H9 (cell line): Measurements from ENCODE around the gene TMEM39B. TPM values are rescaled to one million over a fixed set of nuclear protein-coding genes. Genes with fewer than 3 reads are reported as not detected.
"Not testable (repeated sequence)": the region's sequence is repeated elsewhere in the genome, so short reads cannot be mapped to it uniquely, and the experiment has no call there.

Experiments used
- DNase-seq: peaks from one replicate; pipeline ENCODE4 v3.0.0-alpha.2; 2017
- H2AFZ ChIP-seq: one replicate; pipeline ENCODE4 v1.6.1; 2013; ENCODE audit warnings: mild to moderate bottlenecking, low read length, control low read depth, moderate library complexity
- H2AK5ac ChIP-seq: 2 replicates; pipeline ENCODE4 v1.6.1; 2013; ENCODE audit warnings: low read length, control low read depth, mixed read lengths; ENCODE audit not compliant: insufficient read length
- H2BK120ac ChIP-seq: one replicate; pipeline ENCODE4 v1.6.1; 2013; ENCODE audit warnings: low read depth, mild to moderate bottlenecking, low read length, control low read depth, inconsistent platforms; ENCODE audit not compliant: poor library complexity, severe bottlenecking
- H2BK12ac ChIP-seq: 2 replicates; pipeline ENCODE4 v1.6.1; 2013; ENCODE audit warnings: low read length, control low read depth, mixed read lengths, low read depth; ENCODE audit not compliant: insufficient read length
- H2BK15ac ChIP-seq: 2 replicates; pipeline ENCODE4 v1.6.1; 2013; ENCODE audit warnings: low read depth, low read length, control low read depth
- H2BK20ac ChIP-seq: one replicate; pipeline ENCODE4 v1.6.1; 2013; ENCODE audit warnings: low read depth, mild to moderate bottlenecking, low read length, control low read depth, inconsistent platforms; ENCODE audit not compliant: poor library complexity, severe bottlenecking
- H2BK5ac ChIP-seq: 2 replicates; pipeline ENCODE4 v1.6.1; 2013; ENCODE audit warnings: low read length, control low read depth, mixed read lengths; ENCODE audit not compliant: insufficient read length
- H3K14ac ChIP-seq: 2 replicates; pipeline ENCODE4 v1.6.1; 2013; ENCODE audit warnings: low read length, control low read depth; ENCODE audit not compliant: insufficient read depth
- H3K18ac ChIP-seq: 2 replicates; pipeline ENCODE4 v1.6.1; 2013; ENCODE audit warnings: low read depth, mild to moderate bottlenecking, mixed read lengths, low read length, control low read depth; ENCODE audit not compliant: insufficient read length
- H3K23ac ChIP-seq: 2 replicates; pipeline ENCODE4 v1.6.1; 2013; ENCODE audit warnings: low read length, control low read depth, mixed read lengths, low read depth; ENCODE audit not compliant: insufficient read length
- H3K23me2 ChIP-seq: 2 replicates; pipeline ENCODE4 v1.6.1; 2013; ENCODE audit warnings: low read depth, mild to moderate bottlenecking, mixed read lengths, low read length, control low read depth; ENCODE audit not compliant: insufficient read length, poor library complexity, severe bottlenecking
- H3K27ac ChIP-seq: 2 replicates; pipeline ENCODE4 v1.5.1; 2013; ENCODE audit warnings: low read length, control low read depth, mixed read lengths, low read depth; ENCODE audit not compliant: insufficient read length
- H3K27me3 ChIP-seq: 2 replicates; pipeline ENCODE4 v1.6.1; 2013; ENCODE audit warnings: low read length, control low read depth, inconsistent platforms; ENCODE audit not compliant: insufficient read depth
- H3K4ac ChIP-seq: 2 replicates; pipeline ENCODE4 v1.6.1; 2013; ENCODE audit warnings: low read depth, mild to moderate bottlenecking, control low read depth, inconsistent platforms, low read length, moderate library complexity
- H3K4me1 ChIP-seq: 2 replicates; pipeline ENCODE4 v1.6.1; 2013; ENCODE audit warnings: low read length, control low read depth, inconsistent platforms; ENCODE audit not compliant: insufficient read depth
- H3K4me2 ChIP-seq: 2 replicates; pipeline ENCODE4 v1.6.1; 2013; ENCODE audit warnings: low read length, control low read depth, mixed read lengths; ENCODE audit not compliant: insufficient read length, insufficient read depth
- H3K56ac ChIP-seq: 2 replicates; pipeline ENCODE4 v1.6.1; 2013; ENCODE audit warnings: low read depth, mild to moderate bottlenecking, mixed read lengths, low read length, control low read depth; ENCODE audit not compliant: insufficient read length
- H3K79me1 ChIP-seq: 2 replicates; pipeline ENCODE4 v1.6.1; 2013; ENCODE audit warnings: low read depth, mild to moderate bottlenecking, moderate library complexity, low read length, control low read depth, inconsistent platforms; ENCODE audit not compliant: insufficient read depth, poor library complexity, severe bottlenecking
- H3K79me2 ChIP-seq: 2 replicates; pipeline ENCODE4 v1.6.1; 2013; ENCODE audit warnings: low read length, control low read depth, inconsistent platforms; ENCODE audit not compliant: insufficient read depth
- H3K9ac ChIP-seq: 2 replicates; pipeline ENCODE4 v1.6.1; 2013; ENCODE audit warnings: low read length, control low read depth, mixed read lengths; ENCODE audit not compliant: insufficient read length; ENCODE audit errors: extremely low read depth
- H3K9me3 ChIP-seq: one replicate; pipeline ENCODE4 v1.6.1; 2013; ENCODE audit warnings: low read depth, low read length, inconsistent platforms; ENCODE audit not compliant: control insufficient read depth
- H3T11ph ChIP-seq: one replicate; pipeline ENCODE4 v1.6.1; 2013; ENCODE audit warnings: mild to moderate bottlenecking, low read length, control low read depth, inconsistent platforms
- H4K20me1 ChIP-seq: one replicate; pipeline ENCODE4 v1.6.1; 2013; ENCODE audit not compliant: control insufficient read depth, insufficient read length, insufficient read depth
- H4K5ac ChIP-seq: 2 replicates; pipeline ENCODE4 v1.6.1; 2013; ENCODE audit warnings: low read depth, mild to moderate bottlenecking, mixed read lengths, low read length, control low read depth; ENCODE audit not compliant: insufficient read length
- H4K8ac ChIP-seq: replicated peaks from 2 replicates; pipeline ENCODE4 v1.6.1; 2013; ENCODE audit warnings: low read length, control low read depth, mixed read lengths, low read depth; ENCODE audit not compliant: insufficient read length
- H4K91ac ChIP-seq: 2 replicates; pipeline ENCODE4 v1.6.1; 2013; ENCODE audit warnings: low read depth, mild to moderate bottlenecking, moderate library complexity, mixed read lengths, low read length, control low read depth; ENCODE audit not compliant: insufficient read length
- H3K27ac Mint-ChIP-seq, 3 experiments: 2 replicates in 2 of 3; 3 replicates in 1 of 3; pipeline ENCODE4 v1.8.0; 2020 to 2021; ENCODE audit warnings: mixed read lengths in 3 of 3, mild to moderate bottlenecking in 1 of 3, moderate library complexity in 1 of 3
- H3K27me3 Mint-ChIP-seq: 2 replicates; pipeline ENCODE4 v1.8.0; 2021; ENCODE audit warnings: low read depth, mild to moderate bottlenecking, moderate library complexity, mixed read lengths
- H3K36me3 Mint-ChIP-seq, 3 experiments: 2 replicates in 2 of 3; 3 replicates in 1 of 3; pipeline ENCODE4 v1.8.0; 2020 to 2021; ENCODE audit warnings: low read depth in 3 of 3, mixed read lengths in 3 of 3; ENCODE audit not compliant: insufficient read depth in 1 of 3
- H3K4me1 Mint-ChIP-seq, 2 experiments: 2 replicates each; pipeline ENCODE4 v1.8.0; 2020; ENCODE audit warnings: mixed read lengths in 2 of 2
- H3K4me3 Mint-ChIP-seq, 2 experiments: 2 replicates in 1 of 2; 3 replicates in 1 of 2; pipeline ENCODE4 v1.8.0; 2020 to 2021; ENCODE audit warnings: mild to moderate bottlenecking in 2 of 2, mixed read lengths in 2 of 2, moderate library complexity in 1 of 2
- H3K9me3 Mint-ChIP-seq, 2 experiments: 2 replicates in 1 of 2; 3 replicates in 1 of 2; pipeline ENCODE4 v1.8.0; 2020; ENCODE audit warnings: mild to moderate bottlenecking in 2 of 2, mixed read lengths in 2 of 2, moderate library complexity in 1 of 2
- CTCF ChIP-seq: fragments of 200-600 bp; sonication (generic); conservative IDR thresholded peaks from 3 replicates; pipeline ENCODE4 v1.8.0; 2021; ENCODE audit warnings: antibody characterized with exemption, mild to moderate bottlenecking
- WGBS: extraction: QIAGEN DNeasy Blood & Tissue Kit; methylation state at CpG from one replicate; pipeline ENCODE4 v1.1.7; 2013; ENCODE audit warnings: missing lambda C conversion rate, low lambda C conversion rate, mixed read lengths; ENCODE audit not compliant: insufficient read length; ENCODE audit errors: extremely low coverage; 5-methylcytosine and 5-hydroxymethylcytosine counted together
- total RNA-seq: library from RNA; stranded (reverse); gene quantifications from 2 replicates; pipeline ENCODE4 v1.2.1, GENCODE V29; 2021

TMEM39B gene
- total RNA-seq, 1 experiment from 2014 or later, result 27.4 TPM

DNA sequence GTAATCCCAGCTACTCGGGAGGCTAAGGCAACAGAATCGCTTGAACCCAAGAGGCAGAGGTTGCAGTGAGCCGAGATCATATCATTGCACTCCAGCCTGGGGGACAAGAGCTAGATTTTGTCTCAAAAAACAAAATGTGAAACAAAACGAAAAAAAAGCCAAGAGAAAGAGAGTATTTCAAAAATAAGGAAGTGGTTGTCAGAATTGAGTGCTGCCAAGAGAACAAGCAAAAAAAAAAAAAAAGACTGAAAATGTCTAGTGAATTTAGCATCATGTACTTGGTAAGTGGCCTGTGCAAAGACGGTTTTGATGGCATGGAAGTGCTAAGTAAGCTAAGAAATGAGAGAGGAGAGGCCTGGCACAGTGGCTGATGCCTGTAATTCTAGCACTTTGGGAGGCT, 49.4 kb downstream of the TMEM39B start:
- H3K27me3 ChIP-seq, result no peaks in the 10 kb centered on the region
- no peak overlapping the region for H2BK5ac ChIP-seq
- peaks cover 13% of the 10 kb centered on the region for H3K79me1 ChIP-seq
- H4K20me1 ChIP-seq, result no peaks in the 10 kb centered on the region
- H2BK12ac ChIP-seq, result no peak overlapping the region
- H3K4me1 ChIP-seq, result no peaks in the 10 kb centered on the region
- no peak overlapping the region for H4K8ac ChIP-seq
- no peaks in the 10 kb centered on the region for H3K9me3 ChIP-seq
- H3K18ac ChIP-seq, result no peak overlapping the region
- H2AK5ac ChIP-seq, result no peak overlapping the region
- H2BK15ac ChIP-seq, result no peak overlapping the region
- Mint-ChIP-seq H3K9me3 (no peaks in the 10 kb centered on the region), H3K4me1 (peaks cover 7 to 9% of the 10 kb centered on the region in 2 experiments), H3K27ac (peak overlapping the region in 2 of 3 experiments; percentile 15 to 58; a peak in 3 of 7 replicates), H3K36me3 (peaks cover 0 to 6% (median 0%) of the 10 kb centered on the region in 3 experiments; a peak in 1 of 7 replicates), H3K27me3 (no peaks in the 10 kb centered on the region), H3K4me3 (no peak overlapping the region)
- H3K4ac ChIP-seq, result no peak overlapping the region
- WGBS, result no CpG with 5 or more reads among the region's 5 CpGs
- no peak overlapping the region for H3K23ac ChIP-seq
- no peak overlapping the region for H2BK20ac ChIP-seq
- no peak for TF ChIP-seq CTCF
- H3K14ac ChIP-seq, result no peak overlapping the region
- H2AFZ ChIP-seq, result no peak overlapping the region
- no peak overlapping the region for H3T11ph ChIP-seq
- H3K9ac ChIP-seq, result no peak overlapping the region
- H3K56ac ChIP-seq, result no peak overlapping the region
- H4K91ac ChIP-seq, result no peak overlapping the region
- no peaks in the 10 kb centered on the region for H3K23me2 ChIP-seq
- no peak overlapping the region for H3K27ac ChIP-seq
- H3K79me2 ChIP-seq, result peaks cover 16% of the 10 kb centered on the region; the same call in 1 of the 2 replicates
- no peak overlapping the region for H4K5ac ChIP-seq
- H3K4me2 ChIP-seq, result no peak overlapping the region
- no peak for DNase-seq
- no peak overlapping the region for H2BK120ac ChIP-seq

DNA sequence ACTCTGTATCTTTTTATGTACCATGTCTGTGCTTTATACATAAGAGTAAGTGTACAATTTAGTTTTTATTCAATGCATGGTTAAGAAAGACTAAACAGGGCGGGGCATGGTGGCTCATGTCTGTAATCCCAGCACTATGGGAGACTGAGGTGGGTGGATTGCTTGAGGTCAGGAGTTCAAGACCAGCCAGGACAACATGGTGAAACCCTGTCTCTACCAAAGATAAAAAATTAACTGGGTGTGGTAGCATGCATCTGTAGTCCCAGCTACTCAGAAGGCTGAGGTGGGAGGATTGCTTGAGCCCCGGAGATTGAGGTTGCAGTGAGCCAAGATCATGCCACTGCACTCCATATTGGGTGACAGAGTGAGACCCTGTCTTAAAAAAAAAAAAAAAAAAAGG, 50.6 kb downstream of the TMEM39B start:
- not testable (repeated sequence) for H3K4me3 Mint-ChIP-seq, H3K9ac ChIP-seq, H2BK5ac ChIP-seq, H4K5ac ChIP-seq, H3K56ac ChIP-seq, H3K23me2 ChIP-seq, H2BK20ac ChIP-seq, H3K4me2 ChIP-seq, H3K27ac Mint-ChIP-seq, H3T11ph ChIP-seq, H3K9me3 ChIP-seq, H3K18ac ChIP-seq, H3K4me1 ChIP-seq, H4K8ac ChIP-seq, DNase-seq, H3K27me3 ChIP-seq, H2AFZ ChIP-seq, H2AK5ac ChIP-seq, H2BK12ac ChIP-seq, H3K9me3 Mint-ChIP-seq, H2BK120ac ChIP-seq, H4K20me1 ChIP-seq, H3K4ac ChIP-seq, H3K27me3 Mint-ChIP-seq, H3K27ac ChIP-seq, H4K91ac ChIP-seq, H2BK15ac ChIP-seq, H3K36me3 Mint-ChIP-seq, H3K23ac ChIP-seq, H3K14ac ChIP-seq
- no CpG with 5 or more reads among the region's 2 CpGs for WGBS
- Histone ChIP-seq H3K79me2 (peaks cover 15% of the 10 kb centered on the region; the same call in 1 of the 2 replicates), H3K79me1 (peaks cover 13% of the 10 kb centered on the region)
- peaks cover 17 to 19% of the 10 kb centered on the region in 2 experiments for H3K4me1 Mint-ChIP-seq
